Duodenal mucosa (tissue), 2 donors: ENCODE data around the gene RGS3.

ENCODE experiments used
- H3K27ac ChIP-seq: one replicate; pipeline ENCODE4 v1.7.0; 2013; ENCODE audit warnings: low read depth, low read length
- H3K27me3 ChIP-seq, 2 donors: one replicate each; pipeline ENCODE4 v1.7.0; 2013; ENCODE audit warnings: low read length in 2 of 2, control low read depth in 1 of 2; ENCODE audit not compliant: insufficient read depth in 2 of 2, control insufficient read depth in 1 of 2
- H3K36me3 ChIP-seq, 2 donors: one replicate each; pipeline ENCODE4 v1.7.0; 2013; ENCODE audit warnings: low read length in 2 of 2, control low read depth in 1 of 2; ENCODE audit not compliant: insufficient read depth in 2 of 2, control insufficient read depth in 1 of 2
- H3K4me1 ChIP-seq, 2 donors: one replicate each; pipeline ENCODE4 v1.7.0; 2013; ENCODE audit warnings: low read length in 2 of 2, control low read depth in 1 of 2; ENCODE audit not compliant: insufficient read depth in 2 of 2, control insufficient read depth in 1 of 2
- H3K4me3 ChIP-seq, 2 donors: one replicate each; pipeline ENCODE4 v1.7.0; 2013; ENCODE audit warnings: low read length in 2 of 2, low read depth in 1 of 2
- H3K9ac ChIP-seq, 2 donors: one replicate each; pipeline ENCODE4 v1.7.0; 2013; ENCODE audit warnings: low read length in 2 of 2, low read depth in 1 of 2
- H3K9me3 ChIP-seq, 2 donors: one replicate each; pipeline ENCODE4 v1.7.0; 2013; ENCODE audit warnings: low read length in 2 of 2, control low read depth in 1 of 2; ENCODE audit not compliant: control insufficient read depth in 1 of 2

Gene RGS3

GRCh38 chr9:113532809-113533190 is 69.3 kb downstream of the RGS3 start:
- Histone ChIP-seq H3K27ac (no peak overlapping the region), H3K9ac (no peak overlapping the region), H3K4me1 (peaks cover 10 to 21% of the 10 kb centered on the region in 2 donors), H3K4me3 (no peak overlapping the region), H3K9me3 (no peaks in the 10 kb centered on the region), H3K27me3 (no peaks in the 10 kb centered on the region), H3K36me3 (peaks cover 25 to 86% of the 10 kb centered on the region in 2 donors)

DNA sequence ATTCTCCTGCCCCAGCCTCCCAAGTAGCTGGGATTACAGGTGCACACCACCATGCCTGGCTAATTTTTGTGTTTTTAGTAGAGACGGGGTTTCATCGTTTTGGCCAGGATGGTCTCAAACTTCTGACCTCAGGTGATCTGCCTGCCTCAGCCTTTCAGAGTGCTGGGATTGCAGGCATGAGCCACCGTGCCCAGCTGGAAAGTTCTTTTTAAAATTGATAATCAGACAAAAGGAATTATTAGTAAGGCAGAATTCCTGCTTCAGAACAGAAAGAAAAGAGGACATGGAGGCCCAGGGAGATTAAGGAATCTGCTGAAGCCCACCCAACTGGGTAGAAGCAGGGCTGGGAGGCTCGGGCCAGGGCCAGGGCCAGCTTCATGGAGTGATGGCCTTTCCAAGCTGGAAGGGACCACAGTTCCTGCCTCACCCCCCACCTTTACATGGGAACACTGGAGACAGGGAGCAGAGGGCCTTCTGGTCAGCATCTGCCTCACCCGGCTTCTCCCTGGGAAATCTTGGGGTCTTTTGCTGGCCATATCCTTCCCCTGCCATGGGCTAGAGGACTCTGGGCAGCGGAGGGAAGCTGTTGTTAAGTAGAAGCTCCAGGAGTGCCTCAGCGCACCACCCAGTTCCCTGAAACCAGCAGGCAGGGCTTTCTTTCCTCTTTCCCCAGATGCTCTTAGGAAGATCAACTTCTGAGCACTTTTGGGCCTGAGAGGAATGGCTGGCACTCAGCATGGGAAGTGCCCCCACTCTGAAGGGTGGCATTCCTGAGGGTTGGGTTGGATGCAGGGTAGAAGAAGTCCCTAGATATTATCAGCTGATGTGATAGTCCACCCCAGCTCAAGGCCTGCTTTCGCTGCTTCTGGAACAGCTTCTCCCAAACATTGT is 70.1 kb downstream of the RGS3 start:
- Histone ChIP-seq H3K4me3 (no peak overlapping the region), H3K27ac (no peak overlapping the region), H3K36me3 (peaks cover 28 to 86% of the 10 kb centered on the region in 2 donors), H3K9ac (no peak overlapping the region), H3K27me3 (no peaks in the 10 kb centered on the region), H3K4me1 (peaks cover 2 to 14% of the 10 kb centered on the region in 2 donors), H3K9me3 (no peaks in the 10 kb centered on the region)

GRCh38 chr9:113535756-113536155 is 72.2 kb downstream of the RGS3 start:
- peaks cover under 1 to 11% of the 10 kb centered on the region in 2 donors for H3K4me1 ChIP-seq
- H3K27me3 ChIP-seq: no peaks in the 10 kb centered on the region
- no peak overlapping the region for H3K4me3 ChIP-seq
- H3K9ac ChIP-seq: no peak overlapping the region
- H3K36me3 ChIP-seq: peaks cover 29 to 78% of the 10 kb centered on the region in 2 donors
- H3K9me3 ChIP-seq: no peaks in the 10 kb centered on the region
- no peak overlapping the region for H3K27ac ChIP-seq

- peak overlapping the region; percentile 58 for H3K27ac ChIP-seq
- H3K4me3 ChIP-seq: no peak overlapping the region
- H3K36me3 ChIP-seq: peaks cover 25 to 78% of the 10 kb centered on the region in 2 donors
- no peaks in the 10 kb centered on the region for H3K9me3 ChIP-seq
- no peak overlapping the region for H3K9ac ChIP-seq
- no peaks in the 10 kb centered on the region for H3K27me3 ChIP-seq
- peaks cover 4 to 14% of the 10 kb centered on the region in 2 donors for H3K4me1 ChIP-seq
Observed at GRCh38 chr9:113536166-113536482, 72.6 kb downstream of the RGS3 start.

- Histone ChIP-seq H3K36me3 (peaks cover 28 to 78% of the 10 kb centered on the region in 2 donors), H3K4me3 (no peak overlapping the region), H3K9ac (no peak overlapping the region), H3K4me1 (peaks cover 4 to 14% of the 10 kb centered on the region in 2 donors), H3K27ac (peak overlapping the region; percentile 58), H3K27me3 (no peaks in the 10 kb centered on the region), H3K9me3 (no peaks in the 10 kb centered on the region)
Observed at GRCh38 chr9:113536483-113537228, 73.1 kb downstream of the RGS3 start.

GRCh38 chr9:113537229-113537810 is 73.8 kb downstream of the RGS3 start:
- H3K27ac ChIP-seq: no peak overlapping the region

DNA sequence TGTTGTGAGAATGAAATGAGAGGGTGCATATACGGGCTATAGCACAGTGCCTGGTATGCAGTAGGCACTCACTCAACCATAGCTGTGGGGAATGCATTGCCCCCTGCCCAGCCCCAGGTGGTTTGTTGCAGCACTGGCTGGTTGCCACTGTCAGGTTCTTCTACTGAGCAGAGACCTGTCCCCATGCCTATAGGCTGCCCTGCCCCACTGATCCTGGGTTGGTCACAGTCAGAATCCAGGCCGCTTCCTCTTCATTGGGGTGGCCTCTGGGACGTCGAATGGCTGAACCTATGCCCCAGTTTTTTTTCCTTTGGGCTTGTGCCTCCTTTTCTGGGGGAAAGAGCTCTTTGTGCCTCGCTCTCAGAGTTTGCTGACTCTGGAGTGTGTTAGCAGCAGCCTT is 74.6 kb downstream of the RGS3 start:
- Histone ChIP-seq H3K27ac (no peak overlapping the region), H3K27me3 (no peaks in the 10 kb centered on the region), H3K36me3 (peaks cover 33 to 78% of the 10 kb centered on the region in 2 donors), H3K9me3 (no peaks in the 10 kb centered on the region), H3K9ac (no peak overlapping the region), H3K4me1 (peaks cover 4 to 18% of the 10 kb centered on the region in 2 donors), H3K4me3 (no peak overlapping the region)

More at GRCh38 chr9:113537229-113537810, 73.8 kb downstream of the RGS3 start:
- Histone ChIP-seq H3K9me3 (no peaks in the 10 kb centered on the region), H3K4me1 (peaks cover 4 to 14% of the 10 kb centered on the region in 2 donors), H3K27me3 (no peaks in the 10 kb centered on the region), H3K4me3 (no peak overlapping the region), H3K36me3 (peaks cover 30 to 78% of the 10 kb centered on the region in 2 donors), H3K9ac (no peak overlapping the region)

- Histone ChIP-seq H3K27ac (no peak overlapping the region), H3K4me3 (no peak overlapping the region), H3K9me3 (no peaks in the 10 kb centered on the region), H3K4me1 (peaks cover 4 to 18% of the 10 kb centered on the region in 2 donors), H3K27me3 (no peaks in the 10 kb centered on the region), H3K36me3 (peaks cover 38 to 80% of the 10 kb centered on the region in 2 donors), H3K9ac (no peak overlapping the region)
Observed at GRCh38 chr9:113538701-113539430, 75.3 kb downstream of the RGS3 start.

- peaks cover 38 to 82% of the 10 kb centered on the region in 2 donors for H3K36me3 ChIP-seq
- peaks cover 13 to 19% of the 10 kb centered on the region in 2 donors for H3K4me1 ChIP-seq
- H3K9ac ChIP-seq: peak overlapping the region in 1 of 2 donors; percentile 54
- no peaks in the 10 kb centered on the region for H3K9me3 ChIP-seq
- no peak overlapping the region for H3K4me3 ChIP-seq
- H3K27me3 ChIP-seq: no peaks in the 10 kb centered on the region
- H3K27ac ChIP-seq: no peak overlapping the region
Observed at GRCh38 chr9:113540466-113540865, 76.9 kb downstream of the RGS3 start.
